Body of pancreas (tissue), 4 donors: ENCODE measurements around the gene WARS2.

ENCODE experiments used
- POLR2A ChIP-seq, 3 donors: fragments of 450-650 bp; IDR thresholded peaks; one replicate each; pipeline ENCODE4 v1.6.1; 2016; ENCODE audit warnings: antibody characterized with exemption in 3 of 3, mild to moderate bottlenecking in 2 of 3
- TF ChIP-seq, protein P1 (sequence below), 7 experiments: fragments of 450-650 bp in 4 of 7; fragments of 200-600 bp in 3 of 7; sonication (generic) in 3 of 7; IDR thresholded peaks; one replicate each; pipeline ENCODE4 v1.5.1; 2016 to 2019; ENCODE audit warnings: antibody characterized with exemption in 7 of 7

- TF ChIP-seq, protein P1, sequence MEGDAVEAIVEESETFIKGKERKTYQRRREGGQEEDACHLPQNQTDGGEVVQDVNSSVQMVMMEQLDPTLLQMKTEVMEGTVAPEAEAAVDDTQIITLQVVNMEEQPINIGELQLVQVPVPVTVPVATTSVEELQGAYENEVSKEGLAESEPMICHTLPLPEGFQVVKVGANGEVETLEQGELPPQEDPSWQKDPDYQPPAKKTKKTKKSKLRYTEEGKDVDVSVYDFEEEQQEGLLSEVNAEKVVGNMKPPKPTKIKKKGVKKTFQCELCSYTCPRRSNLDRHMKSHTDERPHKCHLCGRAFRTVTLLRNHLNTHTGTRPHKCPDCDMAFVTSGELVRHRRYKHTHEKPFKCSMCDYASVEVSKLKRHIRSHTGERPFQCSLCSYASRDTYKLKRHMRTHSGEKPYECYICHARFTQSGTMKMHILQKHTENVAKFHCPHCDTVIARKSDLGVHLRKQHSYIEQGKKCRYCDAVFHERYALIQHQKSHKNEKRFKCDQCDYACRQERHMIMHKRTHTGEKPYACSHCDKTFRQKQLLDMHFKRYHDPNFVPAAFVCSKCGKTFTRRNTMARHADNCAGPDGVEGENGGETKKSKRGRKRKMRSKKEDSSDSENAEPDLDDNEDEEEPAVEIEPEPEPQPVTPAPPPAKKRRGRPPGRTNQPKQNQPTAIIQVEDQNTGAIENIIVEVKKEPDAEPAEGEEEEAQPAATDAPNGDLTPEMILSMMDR (IDR thresholded peaks at IDR 0.05), result no peak
- TF ChIP-seq POLR2A (IDR thresholded peaks at IDR 0.05), result no peak
Observed at GRCh38 chr1:119003413-119004128, 136.9 kb downstream of the WARS2 start.
